HEK293 (cell line): Measurements from ENCODE around the gene PRCC.

Source experiments
- BCL11B ChIP-seq: fragments of 450-650 bp; formaldehyde crosslinking; IDR thresholded peaks from 2 replicates; pipeline ENCODE4 v1.5.1; 2016; ENCODE audit warnings: low read depth, missing biosample characterization, missing genetic modification characterization
- HOXD13 ChIP-seq: sonication (generic); formaldehyde crosslinking; IDR thresholded peaks from 2 replicates; pipeline ENCODE4 v1.8.0; 2022; ENCODE audit warnings: missing genetic modification reagents, borderline replicate concordance
- KLF7 ChIP-seq: fragments of 450-650 bp; formaldehyde crosslinking; IDR thresholded peaks from 2 replicates; pipeline ENCODE4 v1.5.1; 2016; ENCODE audit warnings: missing biosample characterization, missing genetic modification characterization, borderline replicate concordance
- PRDM1 ChIP-seq: fragments of 450-650 bp; formaldehyde crosslinking; IDR thresholded peaks from 2 replicates; pipeline ENCODE4; 2016; ENCODE audit warnings: missing biosample characterization, missing genetic modification characterization
- ZBTB20 ChIP-seq: fragments of 450-650 bp; formaldehyde crosslinking; IDR thresholded peaks from 2 replicates; pipeline ENCODE4 v1.5.1; 2016; ENCODE audit warnings: missing biosample characterization, missing genetic modification characterization
- ZBTB26 ChIP-seq: fragments of 450-650 bp; formaldehyde crosslinking; optimal IDR thresholded peaks from 2 replicates; pipeline ENCODE3; 2016; ENCODE audit warnings: missing biosample characterization, mild to moderate bottlenecking, missing genetic modification characterization
- ZBTB8A ChIP-seq: fragments of 450-650 bp; formaldehyde crosslinking; IDR thresholded peaks from 2 replicates; pipeline ENCODE4 v1.5.1; 2016; ENCODE audit warnings: missing biosample characterization, missing genetic modification characterization
- ZFP41 ChIP-seq: fragments of 450-650 bp; formaldehyde crosslinking; IDR thresholded peaks from 2 replicates; pipeline ENCODE4 v1.5.1; 2016; ENCODE audit warnings: missing biosample characterization, missing genetic modification characterization, borderline replicate concordance
- ZFP69B ChIP-seq: fragments of 450-650 bp; formaldehyde crosslinking; IDR thresholded peaks from 2 replicates; pipeline ENCODE4 v1.5.1; 2016; ENCODE audit warnings: missing biosample characterization, missing genetic modification characterization
- ZNF10 ChIP-seq: fragments of 450-650 bp; formaldehyde crosslinking; IDR thresholded peaks from 2 replicates; pipeline ENCODE4 v1.5.1; 2017; ENCODE audit warnings: missing biosample characterization, missing genetic modification characterization
- ZNF140 ChIP-seq: fragments of 450-650 bp; formaldehyde crosslinking; IDR thresholded peaks from 2 replicates; pipeline ENCODE4 v1.5.1; 2016; ENCODE audit warnings: missing biosample characterization, missing genetic modification characterization
- ZNF157 ChIP-seq: fragments of 450-650 bp; formaldehyde crosslinking; IDR thresholded peaks from 2 replicates; pipeline ENCODE4 v1.5.1; 2016; ENCODE audit warnings: missing biosample characterization, missing genetic modification characterization
- ZNF16 ChIP-seq: fragments of 450-650 bp; formaldehyde crosslinking; IDR thresholded peaks from 2 replicates; pipeline ENCODE4 v1.5.1; 2016; ENCODE audit warnings: low read depth, missing biosample characterization, missing genetic modification characterization
- ZNF184 ChIP-seq: fragments of 450-650 bp; IDR thresholded peaks from 2 replicates; pipeline ENCODE4 v1.5.1; 2018; ENCODE audit warnings: missing biosample characterization, mild to moderate bottlenecking, missing genetic modification characterization
- ZNF221 ChIP-seq: fragments of 450-650 bp; formaldehyde crosslinking; IDR thresholded peaks from 2 replicates; pipeline ENCODE4 v1.5.1; 2017; ENCODE audit warnings: missing biosample characterization, missing genetic modification characterization, borderline replicate concordance
- ZNF335 ChIP-seq: fragments of 450-650 bp; formaldehyde crosslinking; conservative IDR thresholded peaks from 2 replicates; pipeline ENCODE4 v1.5.1; 2016; ENCODE audit warnings: missing biosample characterization, missing genetic modification characterization
- ZNF37A ChIP-seq: fragments of 450-650 bp; IDR thresholded peaks from 2 replicates; pipeline ENCODE4 v1.5.1; 2018; ENCODE audit warnings: missing biosample characterization, missing genetic modification characterization
- ZNF391 ChIP-seq: fragments of 450-650 bp; formaldehyde crosslinking; IDR thresholded peaks from 2 replicates; pipeline ENCODE4 v1.5.1; 2016; ENCODE audit warnings: low read depth, missing biosample characterization, missing genetic modification characterization, borderline replicate concordance
- ZNF394 ChIP-seq: fragments of 450-650 bp; formaldehyde crosslinking; IDR thresholded peaks from 2 replicates; pipeline ENCODE4 v1.5.1; 2016; ENCODE audit warnings: missing biosample characterization, missing genetic modification characterization, mild to moderate bottlenecking, moderate library complexity, borderline replicate concordance
- ZNF473 ChIP-seq: fragments of 450-650 bp; formaldehyde crosslinking; IDR thresholded peaks from 2 replicates; pipeline ENCODE4 v1.5.1; 2017; ENCODE audit warnings: missing biosample characterization, missing genetic modification characterization
- ZNF48 ChIP-seq: fragments of 450-650 bp; formaldehyde crosslinking; IDR thresholded peaks from 2 replicates; pipeline ENCODE4 v1.5.1; 2016; ENCODE audit warnings: missing biosample characterization, missing genetic modification characterization
- ZNF514 ChIP-seq: fragments of 450-650 bp; formaldehyde crosslinking; IDR thresholded peaks from 2 replicates; pipeline ENCODE4 v1.5.1; 2016; ENCODE audit warnings: missing biosample characterization, missing genetic modification characterization
- ZNF529 ChIP-seq: fragments of 450-650 bp; formaldehyde crosslinking; IDR thresholded peaks from 2 replicates; pipeline ENCODE4 v1.5.1; 2017; ENCODE audit warnings: missing genetic modification characterization, missing biosample characterization; ENCODE audit not compliant: insufficient replicate concordance
- ZNF558 ChIP-seq: fragments of 450-650 bp; formaldehyde crosslinking; IDR thresholded peaks from 2 replicates; pipeline ENCODE4 v1.5.1; 2016; ENCODE audit warnings: missing biosample characterization, missing genetic modification characterization
- ZNF561 ChIP-seq: fragments of 450-650 bp; IDR thresholded peaks from 2 replicates; pipeline ENCODE4 v1.5.1; 2018; ENCODE audit warnings: missing biosample characterization, missing genetic modification characterization, borderline replicate concordance
- ZNF585B ChIP-seq: fragments of 450-650 bp; formaldehyde crosslinking; IDR thresholded peaks from 2 replicates; pipeline ENCODE4 v1.5.1; 2016; ENCODE audit warnings: missing biosample characterization, missing genetic modification characterization
- ZNF621 ChIP-seq: fragments of 450-650 bp; formaldehyde crosslinking; IDR thresholded peaks from 2 replicates; pipeline ENCODE4 v1.5.1; 2017; ENCODE audit warnings: missing biosample characterization, missing genetic modification characterization
- ZNF623 ChIP-seq: fragments of 450-650 bp; formaldehyde crosslinking; IDR thresholded peaks from 2 replicates; pipeline ENCODE4 v1.5.1; 2016; ENCODE audit warnings: missing biosample characterization, missing genetic modification characterization
- ZNF654 ChIP-seq: fragments of 450-650 bp; formaldehyde crosslinking; IDR thresholded peaks from 2 replicates; pipeline ENCODE4 v1.5.1; 2016; ENCODE audit warnings: low read depth, missing biosample characterization, missing genetic modification characterization
- ZNF660 ChIP-seq: fragments of 450-650 bp; IDR thresholded peaks from 2 replicates; pipeline ENCODE4 v1.5.1; 2018; ENCODE audit warnings: missing biosample characterization, mild to moderate bottlenecking, missing genetic modification characterization
- ZNF677 ChIP-seq: fragments of 450-650 bp; IDR thresholded peaks from 2 replicates; pipeline ENCODE4 v1.5.0; 2018; ENCODE audit warnings: missing biosample characterization, mild to moderate bottlenecking, missing genetic modification characterization, moderate library complexity
- ZNF701 ChIP-seq: fragments of 450-650 bp; formaldehyde crosslinking; IDR thresholded peaks from 2 replicates; pipeline ENCODE4 v1.5.1; 2016; ENCODE audit warnings: missing biosample characterization, missing genetic modification characterization
- ZNF707 ChIP-seq: fragments of 450-650 bp; formaldehyde crosslinking; IDR thresholded peaks from 2 replicates; pipeline ENCODE4 v1.5.1; 2016; ENCODE audit warnings: missing biosample characterization, missing genetic modification characterization
- ZNF777 ChIP-seq: fragments of 450-650 bp; formaldehyde crosslinking; IDR thresholded peaks from 2 replicates; pipeline ENCODE4 v1.5.1; 2017; ENCODE audit warnings: missing biosample characterization, missing genetic modification characterization, borderline replicate concordance
- TF ChIP-seq, protein P1 (sequence below): fragments of 450-650 bp; IDR thresholded peaks from 2 replicates; pipeline ENCODE4 v1.5.1; 2018; ENCODE audit warnings: missing biosample characterization, missing genetic modification characterization
- TF ChIP-seq, protein P2 (sequence below): fragments of 450-650 bp; formaldehyde crosslinking; IDR thresholded peaks from 2 replicates; pipeline ENCODE4 v1.5.1; 2017; ENCODE audit warnings: missing biosample characterization, missing genetic modification characterization
- TF ChIP-seq, protein P3 (sequence below): fragments of 450-650 bp; formaldehyde crosslinking; IDR thresholded peaks from 2 replicates; pipeline ENCODE4 v1.5.1; 2016; ENCODE audit warnings: missing biosample characterization, missing genetic modification characterization

Gene PRCC

DNA sequence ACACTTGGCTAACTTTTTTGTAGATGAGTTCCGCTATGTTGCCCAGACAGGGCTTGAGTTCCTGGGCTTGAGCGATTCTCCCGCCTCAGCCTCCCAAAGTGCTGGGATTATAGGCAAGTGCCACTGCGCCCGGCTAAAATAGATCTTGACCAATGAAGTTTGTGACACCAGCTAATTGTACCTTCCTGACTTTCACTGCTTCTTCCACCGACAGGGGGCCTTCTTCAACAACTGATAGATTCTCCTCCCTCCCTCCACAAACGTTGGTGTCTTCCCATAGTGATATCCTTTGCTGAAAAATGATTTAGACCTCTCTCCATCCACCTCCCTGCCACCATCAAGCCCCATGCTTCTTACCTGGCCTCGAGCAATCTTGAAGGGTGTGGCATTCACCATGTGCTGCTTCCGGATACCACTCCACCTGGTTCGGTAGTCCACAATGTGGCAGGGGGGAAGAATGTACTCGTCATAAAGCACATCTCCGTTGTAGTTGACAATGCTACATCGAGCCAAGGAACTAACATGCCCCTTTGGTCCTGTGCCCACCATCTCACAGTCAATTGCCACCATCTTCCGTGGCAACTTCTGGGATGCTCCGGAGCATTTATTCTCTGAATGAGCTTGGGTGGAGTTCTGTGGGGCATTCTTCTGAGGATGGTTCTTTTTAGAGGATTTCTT, 40.6 kb upstream of the PRCC start (continued):
- TF ChIP-seq ZNF561 (tag by site-specific recombination) (0 out of 2 replicates have a peak, but pooled peaks have one; percentile 39), ZNF677 (tag by site-specific recombination) (no peak), ZNF37A (tag by site-specific recombination) (no peak), ZNF10 (no peak), ZFP69B (tag by site-specific recombination) (no peak; the same call in 1 of the 2 replicates), ZNF391 (peak; percentile 64; the same call in 1 of the 2 replicates), ZNF473 (tag by site-specific recombination) (no peak), ZNF623 (tag by site-specific recombination) (peak; percentile 15; the same call in 1 of the 2 replicates), ZNF585B (tag by site-specific recombination) (no peak), ZNF660 (tag by site-specific recombination) (peak; percentile 34; the same call in 1 of the 2 replicates), ZNF529 (no peak), KLF7 (tag by site-specific recombination) (no peak), ZNF394 (tag by site-specific recombination) (no peak), ZBTB26 (tag by site-specific recombination) (no peak), ZNF157 (tag by site-specific recombination) (no peak), ZFP41 (tag by site-specific recombination) (no peak), ZBTB20 (tag by site-specific recombination) (peak; percentile 18; the same call in 1 of the 2 replicates), HOXD13 (CRISPR knock-in tag) (no peak), ZNF514 (tag by site-specific recombination) (no peak), ZNF654 (tag by site-specific recombination) (peak; percentile 81), ZNF221 (tag by site-specific recombination) (no peak), ZNF140 (no peak), ZNF701 (tag by site-specific recombination) (no peak), ZNF335 (tag by site-specific recombination) (no peak; the same call in 1 of the 2 replicates), ZNF777 (no peak), ZNF48 (tag by site-specific recombination) (no peak), ZNF184 (no peak), ZBTB8A (tag by site-specific recombination) (0 out of 2 replicates have a peak, but pooled peaks have one; percentile 15), ZNF16 (tag by site-specific recombination) (no peak), ZNF621 (no peak), ZNF558 (tag by site-specific recombination) (no peak), ZNF707 (tag by site-specific recombination) (no peak), PRDM1 (tag by site-specific recombination) (peak; percentile 62), BCL11B (tag by site-specific recombination) (no peak)
- TF ChIP-seq, protein P1, sequence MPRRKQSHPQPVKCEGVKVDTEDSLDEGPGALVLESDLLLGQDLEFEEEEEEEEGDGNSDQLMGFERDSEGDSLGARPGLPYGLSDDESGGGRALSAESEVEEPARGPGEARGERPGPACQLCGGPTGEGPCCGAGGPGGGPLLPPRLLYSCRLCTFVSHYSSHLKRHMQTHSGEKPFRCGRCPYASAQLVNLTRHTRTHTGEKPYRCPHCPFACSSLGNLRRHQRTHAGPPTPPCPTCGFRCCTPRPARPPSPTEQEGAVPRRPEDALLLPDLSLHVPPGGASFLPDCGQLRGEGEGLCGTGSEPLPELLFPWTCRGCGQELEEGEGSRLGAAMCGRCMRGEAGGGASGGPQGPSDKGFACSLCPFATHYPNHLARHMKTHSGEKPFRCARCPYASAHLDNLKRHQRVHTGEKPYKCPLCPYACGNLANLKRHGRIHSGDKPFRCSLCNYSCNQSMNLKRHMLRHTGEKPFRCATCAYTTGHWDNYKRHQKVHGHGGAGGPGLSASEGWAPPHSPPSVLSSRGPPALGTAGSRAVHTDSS (tag by site-specific recombination), result no peak
- TF ChIP-seq, protein P2, sequence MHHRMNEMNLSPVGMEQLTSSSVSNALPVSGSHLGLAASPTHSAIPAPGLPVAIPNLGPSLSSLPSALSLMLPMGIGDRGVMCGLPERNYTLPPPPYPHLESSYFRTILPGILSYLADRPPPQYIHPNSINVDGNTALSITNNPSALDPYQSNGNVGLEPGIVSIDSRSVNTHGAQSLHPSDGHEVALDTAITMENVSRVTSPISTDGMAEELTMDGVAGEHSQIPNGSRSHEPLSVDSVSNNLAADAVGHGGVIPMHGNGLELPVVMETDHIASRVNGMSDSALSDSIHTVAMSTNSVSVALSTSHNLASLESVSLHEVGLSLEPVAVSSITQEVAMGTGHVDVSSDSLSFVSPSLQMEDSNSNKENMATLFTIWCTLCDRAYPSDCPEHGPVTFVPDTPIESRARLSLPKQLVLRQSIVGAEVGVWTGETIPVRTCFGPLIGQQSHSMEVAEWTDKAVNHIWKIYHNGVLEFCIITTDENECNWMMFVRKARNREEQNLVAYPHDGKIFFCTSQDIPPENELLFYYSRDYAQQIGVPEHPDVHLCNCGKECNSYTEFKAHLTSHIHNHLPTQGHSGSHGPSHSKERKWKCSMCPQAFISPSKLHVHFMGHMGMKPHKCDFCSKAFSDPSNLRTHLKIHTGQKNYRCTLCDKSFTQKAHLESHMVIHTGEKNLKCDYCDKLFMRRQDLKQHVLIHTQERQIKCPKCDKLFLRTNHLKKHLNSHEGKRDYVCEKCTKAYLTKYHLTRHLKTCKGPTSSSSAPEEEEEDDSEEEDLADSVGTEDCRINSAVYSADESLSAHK, result no peak
- TF ChIP-seq, protein P3, sequence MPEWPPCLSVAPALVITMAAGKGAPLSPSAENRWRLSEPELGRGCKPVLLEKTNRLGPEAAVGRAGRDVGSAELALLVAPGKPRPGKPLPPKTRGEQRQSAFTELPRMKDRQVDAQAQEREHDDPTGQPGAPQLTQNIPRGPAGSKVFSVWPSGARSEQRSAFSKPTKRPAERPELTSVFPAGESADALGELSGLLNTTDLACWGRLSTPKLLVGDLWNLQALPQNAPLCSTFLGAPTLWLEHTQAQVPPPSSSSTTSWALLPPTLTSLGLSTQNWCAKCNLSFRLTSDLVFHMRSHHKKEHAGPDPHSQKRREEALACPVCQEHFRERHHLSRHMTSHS (tag by site-specific recombination), result no peak
